HG02759 (cell line): ENCODE data around the gene ATP11A.
"Not testable (repeated sequence)": the region's sequence is repeated elsewhere in the genome, so short reads cannot be mapped to it uniquely, and the experiment has no call there.

Experiments
- ATAC-seq: cut with Tn5 transposase; IDR thresholded peaks from one replicate; pipeline ENCODE4 v1.9.1; 2021; ENCODE audit warnings: mild to moderate bottlenecking, moderate library complexity; ENCODE audit not compliant: unreplicated experiment

Gene ATP11A

GRCh38 chr13:112791663-112792440 is 102.0 kb downstream of the ATP11A start:
- ATAC-seq = no peak

GRCh38 chr13:112792511-112792910 is 102.7 kb downstream of the ATP11A start:
- no peak for ATAC-seq

- no peak for ATAC-seq
Measured at GRCh38 chr13:112793545-112794445, 104.0 kb downstream of the ATP11A start.

GRCh38 chr13:112795277-112795676 is 105.4 kb downstream of the ATP11A start:
- ATAC-seq = no peak

- no peak for ATAC-seq
Measured at GRCh38 chr13:112796190-112796915, 106.5 kb downstream of the ATP11A start.

GRCh38 chr13:112799394-112799793 is 109.6 kb downstream of the ATP11A start:
- ATAC-seq = no peak

GRCh38 chr13:112800057-112800456 is 110.2 kb downstream of the ATP11A start:
- no peak for ATAC-seq

GRCh38 chr13:112800807-112801206 is 111.0 kb downstream of the ATP11A start:
- ATAC-seq = not testable (repeated sequence)

GRCh38 chr13:112802802-112803195 is 113.0 kb downstream of the ATP11A start:
- ATAC-seq = peak; percentile 53

- peak; percentile 56 for ATAC-seq
Measured at GRCh38 chr13:112803422-112803821, 113.6 kb downstream of the ATP11A start.

GRCh38 chr13:112804374-112804773 is 114.5 kb downstream of the ATP11A start:
- no peak for ATAC-seq

GRCh38 chr13:112806739-112807652 is 117.2 kb downstream of the ATP11A start:
- no peak for ATAC-seq

- no peak for ATAC-seq
Measured at GRCh38 chr13:112807653-112808376, 118.0 kb downstream of the ATP11A start.

GRCh38 chr13:112808377-112809140 is 118.7 kb downstream of the ATP11A start:
- ATAC-seq = no peak

GRCh38 chr13:112809332-112810315 is 119.8 kb downstream of the ATP11A start:
- no peak for ATAC-seq

GRCh38 chr13:112810608-112811007 is 120.8 kb downstream of the ATP11A start:
- no peak for ATAC-seq

- no peak for ATAC-seq
Measured at GRCh38 chr13:112812306-112813055, 122.6 kb downstream of the ATP11A start.
